ENCODE measurements around the gene PDE6C. TPM values are rescaled to one million over a fixed set of nuclear protein-coding genes. Genes with fewer than 3 reads are reported as not detected.
A peak's percentile ranks its signal among the peaks of the same experiment; 100 is the strongest.

The PDE6C gene
- total RNA-seq, 2 experiments from 2014 or later = not detected

- intact Hi-C loops (cut with micrococcal nuclease) = no loop called here
- DNase-seq = no peak
Observed at GRCh38 chr10:93697207-93697606, 84.9 kb downstream of the PDE6C start.

GRCh38 chr10:93701866-93702209 lies 89.5 kb downstream of the PDE6C start:
- POLR2A ChIA-PET = interaction anchor here (0.5 to 2.2 kb wide), 7 partner anchors 11 to 239 kb away, joined by 3 to 6 read pairs (median 3); no protein-coding TSS in a partner anchor
- DNase-seq = peak; percentile 34
- intact Hi-C loops (cut with micrococcal nuclease) = loop anchor here (1.0 to 5.0 kb wide), 8 partner anchors 50 to 1110 kb away; partner anchors contain the start of genes CEP55, HELLS, KIF11 and NOC3L
- Mint-ChIP-seq H3K27ac (no peak overlapping the region), H3K4me3 (no peak overlapping the region), H3K36me3 (peaks cover 15% of the 10 kb centered on the region), H3K9me3 (no peaks in the 10 kb centered on the region), H3K4me1 (ENCODE audit: low read depth) (peaks cover 9% of the 10 kb centered on the region), H3K27me3 (no peaks in the 10 kb centered on the region)
- CTCF ChIA-PET = interaction anchor here (0.6 to 2.0 kb wide), 6 partner anchors 111 to 845 kb away, joined by 3 to 5 read pairs (median 4); no protein-coding TSS in a partner anchor

More at GRCh38 chr10:93697207-93697606, 84.9 kb downstream of the PDE6C start:
- no peaks in the 10 kb centered on the region for H3K9me3 Mint-ChIP-seq
- CTCF ChIA-PET = interaction anchor here (1.1 kb wide), 2 partner anchors 119 to 321 kb away, joined by 3 read pairs; no protein-coding TSS in a partner anchor
- POLR2A ChIA-PET = no interaction called here
- H3K36me3 Mint-ChIP-seq = peaks cover 31% of the 10 kb centered on the region
- H3K4me1 Mint-ChIP-seq (ENCODE audit: low read depth) = peaks cover 4% of the 10 kb centered on the region
- no peaks in the 10 kb centered on the region for H3K27me3 Mint-ChIP-seq
- H3K27ac Mint-ChIP-seq = no peak overlapping the region
- H3K4me3 Mint-ChIP-seq = no peak overlapping the region

GRCh38 chr10:93702210-93703001 lies 90.1 kb downstream of the PDE6C start, which contains the start of gene FRA10AC1:
FRA10AC1 (minus strand) TSS chr10:93702592; CDS start chr10:93700106, 2,486 bp downstream.
- H3K9me3 Mint-ChIP-seq = no peaks in the 10 kb centered on the region
- no peak within 1 kb of the TSS for H3K4me3 Mint-ChIP-seq
- POLR2A ChIA-PET = interaction anchor here (0.5 to 2.2 kb wide), 10 partner anchors 10 to 239 kb away, joined by 3 to 6 read pairs (median 3); partner anchors contain the start of gene CEP55
- H3K36me3 Mint-ChIP-seq = peaks cover 10% of the 10 kb centered on the region
- H3K4me1 Mint-ChIP-seq (ENCODE audit: low read depth) = peaks cover 15% of the 10 kb centered on the region
- intact Hi-C loops (cut with micrococcal nuclease) = loop anchor here (1.0 to 5.0 kb wide), 8 partner anchors 50 to 1110 kb away; partner anchors contain the start of genes CEP55, HELLS, KIF11 and NOC3L
- peak; percentile 92 for DNase-seq
- no peak within 1 kb of the TSS for H3K27ac Mint-ChIP-seq
- CTCF ChIA-PET = interaction anchor here (0.6 to 2.0 kb wide), 9 partner anchors 86 to 844 kb away, joined by 3 to 5 read pairs (median 3); no protein-coding TSS in a partner anchor
- H3K27me3 Mint-ChIP-seq = no peaks in the 10 kb centered on the region

- H3K27me3 Mint-ChIP-seq = no peaks in the 10 kb centered on the region
- ChIA-PET POLR2A (interaction anchor here (0.9 to 2.2 kb wide), 8 partner anchors 10 to 240 kb away, joined by 3 to 6 read pairs (median 3); partner anchors contain the start of gene CEP55), CTCF (interaction anchor here (0.6 to 2.0 kb wide), 5 partner anchors 86 to 481 kb away, joined by 3 to 5 read pairs (median 3); no protein-coding TSS in a partner anchor)
- H3K4me3 Mint-ChIP-seq = no peak overlapping the region
- DNase-seq = peak; percentile 11
- no peaks in the 10 kb centered on the region for H3K9me3 Mint-ChIP-seq
- H3K27ac Mint-ChIP-seq = no peak overlapping the region
- H3K36me3 Mint-ChIP-seq = peaks cover 8% of the 10 kb centered on the region
- peaks cover 21% of the 10 kb centered on the region for H3K4me1 Mint-ChIP-seq (ENCODE audit: low read depth)
- intact Hi-C loops (cut with micrococcal nuclease) = loop anchor here (2.0 to 5.0 kb wide), 5 partner anchors 49 to 1111 kb away; partner anchors contain the start of genes HELLS, KIF11, NOC3L and SLC35G1
Observed at GRCh38 chr10:93703066-93703465, 90.7 kb downstream of the PDE6C start.

- H3K27ac Mint-ChIP-seq = peak overlapping the region; percentile 56
- CTCF ChIA-PET = no interaction called here
- peaks cover 5% of the 10 kb centered on the region for H3K36me3 Mint-ChIP-seq
- intact Hi-C loops (cut with micrococcal nuclease) = loop anchor here (2.0 to 5.0 kb wide), 5 partner anchors 48 to 1112 kb away; partner anchors contain the start of genes HELLS, KIF11, NOC3L and SLC35G1
- POLR2A ChIA-PET = no interaction called here
- no peaks in the 10 kb centered on the region for H3K27me3 Mint-ChIP-seq
- peak overlapping the region; percentile 67 for H3K4me3 Mint-ChIP-seq
- H3K4me1 Mint-ChIP-seq (ENCODE audit: low read depth) = peaks cover 22% of the 10 kb centered on the region
- no peak for DNase-seq
- no peaks in the 10 kb centered on the region for H3K9me3 Mint-ChIP-seq
Observed at GRCh38 chr10:93703841-93704240, 91.5 kb downstream of the PDE6C start.

- intact Hi-C loops (cut with micrococcal nuclease) = loop anchor here (5.0 kb wide), 3 partner anchors 48 to 1112 kb away; partner anchors contain the start of genes KIF11 and SLC35G1
Observed at GRCh38 chr10:93704451-93704850, 92.1 kb downstream of the PDE6C start.

GRCh38 chr10:93707623-93708022 lies 95.3 kb downstream of the PDE6C start:
- ChIA-PET POLR2A (no interaction called here), CTCF (no interaction called here)
- Mint-ChIP-seq H3K27ac (no peak overlapping the region), H3K4me1 (ENCODE audit: low read depth) (peaks cover 18% of the 10 kb centered on the region), H3K4me3 (no peak overlapping the region), H3K9me3 (no peaks in the 10 kb centered on the region), H3K36me3 (no peaks in the 10 kb centered on the region), H3K27me3 (no peaks in the 10 kb centered on the region)
- intact Hi-C loops (cut with micrococcal nuclease) = no loop called here
- DNase-seq = no peak

More at GRCh38 chr10:93704451-93704850, 92.1 kb downstream of the PDE6C start:
- H3K27me3 Mint-ChIP-seq = no peaks in the 10 kb centered on the region
- no peak overlapping the region for H3K27ac Mint-ChIP-seq
- no peak for DNase-seq
- ChIA-PET POLR2A (no interaction called here), CTCF (no interaction called here)
- peaks cover 19% of the 10 kb centered on the region for H3K4me1 Mint-ChIP-seq (ENCODE audit: low read depth)
- H3K36me3 Mint-ChIP-seq = peaks cover 3% of the 10 kb centered on the region
- H3K4me3 Mint-ChIP-seq = no peak overlapping the region
- no peaks in the 10 kb centered on the region for H3K9me3 Mint-ChIP-seq

- ChIA-PET CTCF (no interaction called here), POLR2A (no interaction called here)
- Mint-ChIP-seq H3K4me3 (no peak overlapping the region), H3K27ac (no peak overlapping the region), H3K27me3 (peaks cover 5% of the 10 kb centered on the region), H3K4me1 (ENCODE audit: low read depth) (peaks cover 14% of the 10 kb centered on the region), H3K9me3 (no peaks in the 10 kb centered on the region), H3K36me3 (no peaks in the 10 kb centered on the region)
- intact Hi-C loops (cut with micrococcal nuclease) = no loop called here
- no peak for DNase-seq
Observed at GRCh38 chr10:93710333-93710909, 98.1 kb downstream of the PDE6C start.

GRCh38 chr10:93711891-93712290 lies 99.6 kb downstream of the PDE6C start:
- peaks cover 13% of the 10 kb centered on the region for H3K4me1 Mint-ChIP-seq (ENCODE audit: low read depth)
- POLR2A ChIA-PET = interaction anchor here (1.5 kb wide), 1 partner anchor 10 kb away, joined by 6 read pairs; the partner anchor contains the start of gene FRA10AC1
- H3K27me3 Mint-ChIP-seq = peaks cover 8% of the 10 kb centered on the region
- CTCF ChIA-PET = no interaction called here
- H3K27ac Mint-ChIP-seq = no peak overlapping the region
- intact Hi-C loops (cut with micrococcal nuclease) = no loop called here
- H3K4me3 Mint-ChIP-seq = no peak overlapping the region
- DNase-seq = no peak
- no peaks in the 10 kb centered on the region for H3K36me3 Mint-ChIP-seq
- no peaks in the 10 kb centered on the region for H3K9me3 Mint-ChIP-seq

GRCh38 chr10:93712593-93712992 lies 100.3 kb downstream of the PDE6C start:
- H3K27ac Mint-ChIP-seq = no peak overlapping the region
- peaks cover 6% of the 10 kb centered on the region for H3K4me1 Mint-ChIP-seq (ENCODE audit: low read depth)
- intact Hi-C loops (cut with micrococcal nuclease) = no loop called here
- ChIA-PET POLR2A (interaction anchor here (1.5 kb wide), 1 partner anchor 10 kb away, joined by 6 read pairs; the partner anchor contains the start of gene FRA10AC1), CTCF (no interaction called here)
- no peaks in the 10 kb centered on the region for H3K9me3 Mint-ChIP-seq
- no peak overlapping the region for H3K4me3 Mint-ChIP-seq
- H3K36me3 Mint-ChIP-seq = no peaks in the 10 kb centered on the region
- no peak for DNase-seq
- peaks cover 10% of the 10 kb centered on the region for H3K27me3 Mint-ChIP-seq

- H3K9me3 Mint-ChIP-seq = no peaks in the 10 kb centered on the region
- peaks cover 28% of the 10 kb centered on the region for H3K27me3 Mint-ChIP-seq
- no peaks in the 10 kb centered on the region for H3K36me3 Mint-ChIP-seq
- H3K4me1 Mint-ChIP-seq (ENCODE audit: low read depth) = no peaks in the 10 kb centered on the region
- H3K27ac Mint-ChIP-seq = no peak overlapping the region
- DNase-seq = no peak
- POLR2A ChIA-PET = no interaction called here
- CTCF ChIA-PET = no interaction called here
- intact Hi-C loops (cut with micrococcal nuclease) = no loop called here
- H3K4me3 Mint-ChIP-seq = no peak overlapping the region
Observed at GRCh38 chr10:93715345-93715744, 103.0 kb downstream of the PDE6C start.

Data from activated CD4-positive, alpha-beta memory T cell treated with anti-CD3 and anti-CD28 coated beads for 36 hours (primary cell).